Measurements from ENCODE around the gene SLK.
A peak's percentile ranks its signal among the peaks of the same experiment; 100 is the strongest.

SLK gene

GRCh38 chr10:104059364-104059763 lies 92.4 kb downstream of the SLK start:
- H3K9ac ChIP-seq (ENCODE audit: insufficient read length, low read depth): no peak overlapping the region
- H3K4me1 ChIP-seq (ENCODE audit: insufficient read depth, insufficient read length): no peaks in the 10 kb centered on the region
- no peak for TF ChIP-seq ZNF274 (IDR thresholded peaks at IDR 0.05; ENCODE audit: low read depth, low read length)
- no peak for TF ChIP-seq SUZ12 (IDR thresholded peaks at IDR 0.05; ENCODE audit: extremely low read depth, insufficient read depth, insufficient read length)
- no peak for TF ChIP-seq YY1 (IDR thresholded peaks at IDR 0.05; ENCODE audit: insufficient read depth, insufficient read length)

GRCh38 chr10:104061196-104061595 lies 94.3 kb downstream of the SLK start:
- no peaks in the 10 kb centered on the region for H3K27me3 ChIP-seq (ENCODE audit: insufficient read depth, insufficient read length)
- no peak for TF ChIP-seq SUZ12 (IDR thresholded peaks at IDR 0.05; ENCODE audit: extremely low read depth, insufficient read depth, insufficient read length)
- no peak for TF ChIP-seq ZNF274 (IDR thresholded peaks at IDR 0.05; ENCODE audit: low read depth, low read length)
- no peak for TF ChIP-seq YY1 (IDR thresholded peaks at IDR 0.05; ENCODE audit: insufficient read depth, insufficient read length)
- H3K36me3 ChIP-seq (ENCODE audit: insufficient read depth, insufficient read length, low read length): no peaks in the 10 kb centered on the region
- H3K9me3 ChIP-seq (ENCODE audit: insufficient read depth, low read length): no peaks in the 10 kb centered on the region
- no peak overlapping the region for H3K9ac ChIP-seq (ENCODE audit: insufficient read length, low read depth)
- H3K4me1 ChIP-seq (ENCODE audit: insufficient read depth, insufficient read length): no peaks in the 10 kb centered on the region
- H3K4me3 ChIP-seq (ENCODE audit: insufficient read length, low read depth): no peak overlapping the region
- no peak for DNase-seq (ENCODE audit: low read depth, low spot score)

More at GRCh38 chr10:104059364-104059763, 92.4 kb downstream of the SLK start:
- H3K36me3 ChIP-seq (ENCODE audit: insufficient read depth, insufficient read length, low read length): no peaks in the 10 kb centered on the region
- H3K27me3 ChIP-seq (ENCODE audit: insufficient read depth, insufficient read length): no peaks in the 10 kb centered on the region
- H3K9me3 ChIP-seq (ENCODE audit: insufficient read depth, low read length): no peaks in the 10 kb centered on the region
- H3K4me3 ChIP-seq (ENCODE audit: insufficient read length, low read depth): no peak overlapping the region
- no peak for DNase-seq (ENCODE audit: low read depth, low spot score)

- H3K36me3 ChIP-seq (ENCODE audit: insufficient read depth, insufficient read length, low read length): no peaks in the 10 kb centered on the region
- H3K9me3 ChIP-seq (ENCODE audit: insufficient read depth, low read length): no peaks in the 10 kb centered on the region
- DNase-seq (ENCODE audit: low read depth, low spot score): no peak
- no peaks in the 10 kb centered on the region for H3K4me1 ChIP-seq (ENCODE audit: insufficient read depth, insufficient read length)
- no peak overlapping the region for H3K9ac ChIP-seq (ENCODE audit: insufficient read length, low read depth)
- TF ChIP-seq SUZ12 (IDR thresholded peaks at IDR 0.05; ENCODE audit: extremely low read depth, insufficient read depth, insufficient read length): no peak
- TF ChIP-seq YY1 (IDR thresholded peaks at IDR 0.05; ENCODE audit: insufficient read depth, insufficient read length): no peak
- no peak for TF ChIP-seq ZNF274 (IDR thresholded peaks at IDR 0.05; ENCODE audit: low read depth, low read length)
- no peak overlapping the region for H3K4me3 ChIP-seq (ENCODE audit: insufficient read length, low read depth)
- no peaks in the 10 kb centered on the region for H3K27me3 ChIP-seq (ENCODE audit: insufficient read depth, insufficient read length)
Measured at GRCh38 chr10:104065748-104066147, 98.8 kb downstream of the SLK start.

- Histone ChIP-seq H3K9me3 (ENCODE audit: insufficient read depth, low read length) (no peaks in the 10 kb centered on the region), H3K27me3 (ENCODE audit: insufficient read depth, insufficient read length) (no peaks in the 10 kb centered on the region), H3K36me3 (ENCODE audit: insufficient read depth, insufficient read length, low read length) (no peaks in the 10 kb centered on the region), H3K4me3 (ENCODE audit: insufficient read length, low read depth) (no peak overlapping the region), H3K4me1 (ENCODE audit: insufficient read depth, insufficient read length) (no peaks in the 10 kb centered on the region), H3K9ac (ENCODE audit: insufficient read length, low read depth) (no peak overlapping the region)
- TF ChIP-seq ZNF274 (IDR thresholded peaks at IDR 0.05; ENCODE audit: low read depth, low read length) (no peak), YY1 (IDR thresholded peaks at IDR 0.05; ENCODE audit: insufficient read depth, insufficient read length) (no peak), SUZ12 (IDR thresholded peaks at IDR 0.05; ENCODE audit: extremely low read depth, insufficient read depth, insufficient read length) (no peak)
- DNase-seq (ENCODE audit: low read depth, low spot score): peak; percentile 61
Measured at GRCh38 chr10:104066945-104067344, 100.0 kb downstream of the SLK start.

GRCh38 chr10:104067525-104067924 lies 100.6 kb downstream of the SLK start:
- Histone ChIP-seq H3K4me1 (ENCODE audit: insufficient read depth, insufficient read length) (no peaks in the 10 kb centered on the region), H3K27me3 (ENCODE audit: insufficient read depth, insufficient read length) (no peaks in the 10 kb centered on the region), H3K9ac (ENCODE audit: insufficient read length, low read depth) (no peak overlapping the region), H3K4me3 (ENCODE audit: insufficient read length, low read depth) (no peak overlapping the region), H3K9me3 (ENCODE audit: insufficient read depth, low read length) (no peaks in the 10 kb centered on the region), H3K36me3 (ENCODE audit: insufficient read depth, insufficient read length, low read length) (no peaks in the 10 kb centered on the region)
- TF ChIP-seq ZNF274 (IDR thresholded peaks at IDR 0.05; ENCODE audit: low read depth, low read length): no peak
- TF ChIP-seq YY1 (IDR thresholded peaks at IDR 0.05; ENCODE audit: insufficient read depth, insufficient read length): no peak
- TF ChIP-seq SUZ12 (IDR thresholded peaks at IDR 0.05; ENCODE audit: extremely low read depth, insufficient read depth, insufficient read length): no peak
- DNase-seq (ENCODE audit: low read depth, low spot score): no peak

DNA sequence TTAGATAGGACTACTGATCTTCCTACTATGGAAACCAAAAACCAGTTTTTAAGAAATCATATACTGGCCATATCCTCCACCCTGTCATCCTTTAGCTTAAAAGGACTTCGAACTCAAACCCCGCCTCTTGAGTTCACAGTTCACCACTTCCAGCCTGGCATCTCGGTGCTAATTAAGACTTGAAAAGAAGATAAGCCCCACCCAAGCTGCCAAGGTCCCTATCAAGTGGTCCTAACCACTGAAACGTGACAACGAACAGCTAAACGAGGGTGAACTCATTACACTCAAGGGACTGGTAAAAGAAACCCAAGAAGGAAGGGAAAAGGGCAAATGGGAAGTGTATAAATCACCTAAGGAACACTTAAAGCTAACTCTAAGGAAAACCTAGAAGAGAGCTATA lies 102.7 kb downstream of the SLK start:
- DNase-seq (ENCODE audit: low read depth, low spot score): no peak
- H3K4me3 ChIP-seq (ENCODE audit: insufficient read length, low read depth): no peak overlapping the region
- H3K4me1 ChIP-seq (ENCODE audit: insufficient read depth, insufficient read length): no peaks in the 10 kb centered on the region
- H3K9ac ChIP-seq (ENCODE audit: insufficient read length, low read depth): no peak overlapping the region
- no peaks in the 10 kb centered on the region for H3K27me3 ChIP-seq (ENCODE audit: insufficient read depth, insufficient read length)
- no peaks in the 10 kb centered on the region for H3K9me3 ChIP-seq (ENCODE audit: insufficient read depth, low read length)
- H3K36me3 ChIP-seq (ENCODE audit: insufficient read depth, insufficient read length, low read length): no peaks in the 10 kb centered on the region
- TF ChIP-seq ZNF274 (IDR thresholded peaks at IDR 0.05; ENCODE audit: low read depth, low read length) (no peak), YY1 (IDR thresholded peaks at IDR 0.05; ENCODE audit: insufficient read depth, insufficient read length) (no peak), SUZ12 (IDR thresholded peaks at IDR 0.05; ENCODE audit: extremely low read depth, insufficient read depth, insufficient read length) (no peak)

DNA sequence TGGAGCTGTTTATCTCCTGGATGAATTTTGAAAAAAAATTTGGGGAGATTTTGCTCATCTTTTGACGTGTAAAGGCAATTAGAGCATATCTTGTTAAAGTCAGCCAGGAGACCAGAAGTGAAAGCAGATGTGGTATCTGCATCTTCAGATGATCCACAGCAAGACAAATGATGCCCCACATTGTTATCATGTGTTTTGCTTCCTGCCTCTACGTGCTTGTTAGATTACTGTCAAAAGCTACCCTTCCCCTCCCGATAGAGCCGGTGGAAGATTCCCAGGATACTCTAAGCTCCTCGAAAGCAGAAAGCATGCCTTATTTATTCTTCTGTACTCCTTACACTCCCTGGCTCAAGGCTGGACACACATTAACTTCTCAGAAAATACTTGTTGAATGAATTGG lies 105.8 kb downstream of the SLK start:
- H3K4me3 ChIP-seq (ENCODE audit: insufficient read length, low read depth): no peak overlapping the region
- TF ChIP-seq YY1 (IDR thresholded peaks at IDR 0.05; ENCODE audit: insufficient read depth, insufficient read length) (no peak), SUZ12 (IDR thresholded peaks at IDR 0.05; ENCODE audit: extremely low read depth, insufficient read depth, insufficient read length) (no peak), ZNF274 (IDR thresholded peaks at IDR 0.05; ENCODE audit: low read depth, low read length) (no peak)
- H3K9me3 ChIP-seq (ENCODE audit: insufficient read depth, low read length): no peaks in the 10 kb centered on the region
- no peak for DNase-seq (ENCODE audit: low read depth, low spot score)
- no peaks in the 10 kb centered on the region for H3K36me3 ChIP-seq (ENCODE audit: insufficient read depth, insufficient read length, low read length)
- H3K27me3 ChIP-seq (ENCODE audit: insufficient read depth, insufficient read length): no peaks in the 10 kb centered on the region
- H3K4me1 ChIP-seq (ENCODE audit: insufficient read depth, insufficient read length): peaks cover 5% of the 10 kb centered on the region
- no peak overlapping the region for H3K9ac ChIP-seq (ENCODE audit: insufficient read length, low read depth)
